Retina (tissue), 1 donor: Measurements from ENCODE around the gene CDKN1B.

ENCODE experiments used
- DNase-seq: peaks from one replicate; pipeline ENCODE4 v3.0.0-alpha.2; 2016

Gene CDKN1B

GRCh38 chr12:12716793-12717585, at the start of gene CDKN1B:
CDKN1B (plus strand) TSS chr12:12717368; CDS start chr12:12717840, 472 bp downstream.
- peak; percentile 97 for DNase-seq

DNA sequence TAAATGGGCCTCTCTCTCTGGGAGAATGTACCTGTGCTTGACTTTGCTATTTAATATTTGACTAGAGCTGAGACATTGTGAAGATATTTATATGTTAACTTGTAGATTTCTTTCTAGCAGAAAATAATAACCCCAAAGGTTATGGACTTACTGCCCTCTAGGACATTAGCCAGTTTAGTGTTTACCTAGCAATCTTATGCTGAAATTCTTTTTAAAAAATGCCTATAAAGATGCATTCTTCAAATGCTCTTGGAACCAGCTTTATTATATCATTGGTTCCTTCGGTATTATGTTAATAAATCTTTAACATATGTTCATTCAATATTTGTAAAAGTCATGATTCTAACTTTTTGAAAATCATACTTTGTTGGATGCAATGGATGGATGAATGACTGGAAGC, 49.2 kb upstream of the CDKN1B start:
- no peak for DNase-seq

- DNase-seq, result no peak
Measured at GRCh38 chr12:12669020-12669419, 48.1 kb upstream of the CDKN1B start.

GRCh38 chr12:12671850-12672660, 45.1 kb upstream of the CDKN1B start:
- no peak for DNase-seq

- DNase-seq, result no peak
Measured at GRCh38 chr12:12673296-12673695, 43.9 kb upstream of the CDKN1B start.

DNA sequence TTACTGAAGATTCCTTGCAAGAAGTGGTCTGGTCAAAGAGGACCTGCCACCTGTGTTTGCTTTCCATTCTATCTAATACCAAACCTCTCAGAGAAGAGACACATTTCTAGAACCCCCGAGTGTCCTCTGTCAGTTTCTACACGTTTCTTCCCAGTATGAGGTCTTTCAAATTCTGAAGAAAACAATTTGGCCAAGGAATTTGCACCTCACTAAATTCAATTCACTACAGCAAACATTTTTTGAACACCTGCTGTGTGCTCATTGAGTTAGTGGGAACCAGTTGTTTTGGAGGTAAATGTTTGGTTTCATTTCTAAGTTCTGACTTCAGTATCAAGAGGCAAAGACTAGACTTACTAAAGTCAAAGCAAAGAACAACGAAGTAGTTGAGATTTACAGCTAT, 40.6 kb upstream of the CDKN1B start:
- DNase-seq, result no peak

GRCh38 chr12:12681061-12681765, 36.0 kb upstream of the CDKN1B start:
- DNase-seq, result no peak

DNA sequence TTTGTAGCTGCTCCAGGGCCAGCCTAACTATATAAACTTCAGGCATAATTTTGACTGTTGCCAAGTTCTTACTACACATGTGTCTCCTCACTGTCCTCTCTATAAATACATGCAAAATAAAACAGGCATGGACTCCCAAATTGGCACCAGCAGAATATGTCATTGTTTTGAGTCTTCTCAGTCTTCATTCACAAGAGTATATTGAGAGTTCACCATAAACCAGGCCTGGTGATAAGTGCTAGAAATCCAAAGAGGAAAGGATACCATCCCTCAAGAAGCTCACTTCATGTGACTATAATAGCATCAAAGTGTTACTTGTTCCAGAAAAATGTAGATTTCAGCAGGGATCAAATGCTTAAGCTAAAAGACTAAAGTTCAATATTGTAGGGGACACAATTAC, 34.9 kb upstream of the CDKN1B start:
- DNase-seq, result no peak

DNA sequence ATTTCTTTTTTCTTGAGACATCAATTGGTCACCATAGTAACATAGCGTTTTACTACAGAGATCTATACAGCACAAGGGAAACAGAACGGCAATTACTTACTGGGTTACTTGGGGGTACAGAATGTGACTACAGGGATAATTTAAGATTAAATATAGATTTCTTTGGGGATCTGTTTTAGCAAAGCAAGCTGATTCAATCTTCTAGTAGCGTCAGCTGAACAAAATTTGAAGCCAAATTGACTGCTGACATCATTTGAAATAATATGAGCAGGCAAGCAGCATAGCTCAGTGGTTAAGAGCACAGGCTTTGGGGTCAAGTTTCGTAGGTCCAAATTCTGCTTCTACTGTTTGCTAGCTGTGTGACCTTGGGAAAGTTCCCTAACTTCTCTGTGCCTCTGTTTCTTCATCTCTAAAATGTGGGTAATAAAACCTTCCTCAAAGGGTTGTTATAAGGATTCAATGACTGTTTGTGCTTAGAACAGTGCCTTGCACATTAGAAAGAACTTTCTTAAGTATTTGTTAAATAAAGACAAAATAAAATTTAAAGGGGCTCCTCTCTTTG, 34.0 kb upstream of the CDKN1B start:
- no peak for DNase-seq

GRCh38 chr12:12683725-12684124, 33.4 kb upstream of the CDKN1B start:
- DNase-seq, result no peak

DNA sequence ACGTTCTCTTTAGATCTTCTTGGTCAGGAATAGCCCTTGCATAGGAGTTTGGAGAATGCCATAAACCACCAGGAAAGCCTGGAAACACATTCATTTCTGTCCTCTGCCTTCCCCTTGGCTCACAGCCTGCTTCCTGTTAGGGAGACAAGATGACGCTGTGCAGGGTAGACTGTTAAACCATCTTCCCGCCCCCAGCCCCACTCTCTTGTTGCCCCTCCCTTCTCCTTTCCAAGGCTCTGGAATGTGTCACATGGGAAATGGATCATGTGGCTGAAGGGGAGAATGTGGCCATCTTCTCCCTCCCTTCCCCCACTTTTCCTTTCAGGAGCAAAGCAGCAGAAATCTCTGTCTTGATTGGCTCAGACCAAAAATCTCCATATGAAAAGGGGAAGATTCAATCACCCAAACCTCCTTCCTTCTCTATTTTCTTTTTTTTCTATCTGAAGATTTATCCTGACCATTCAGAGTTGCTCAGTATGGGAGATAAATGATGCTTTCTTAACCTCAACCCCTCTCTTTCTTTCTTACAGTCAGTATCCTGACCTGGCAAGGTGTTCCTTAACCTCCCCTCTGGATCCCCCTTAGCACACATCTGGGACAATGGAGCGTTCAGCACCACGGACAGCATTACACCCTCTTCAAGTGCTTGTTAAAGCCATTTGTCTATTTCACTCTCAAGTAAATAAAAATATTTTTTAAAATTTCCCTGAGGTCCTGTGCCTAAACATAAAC, 32.6 kb upstream of the CDKN1B start:
- peak; percentile 78 for DNase-seq

- peak; percentile 46 for DNase-seq
Measured at GRCh38 chr12:12685305-12685704, 31.9 kb upstream of the CDKN1B start.

DNA sequence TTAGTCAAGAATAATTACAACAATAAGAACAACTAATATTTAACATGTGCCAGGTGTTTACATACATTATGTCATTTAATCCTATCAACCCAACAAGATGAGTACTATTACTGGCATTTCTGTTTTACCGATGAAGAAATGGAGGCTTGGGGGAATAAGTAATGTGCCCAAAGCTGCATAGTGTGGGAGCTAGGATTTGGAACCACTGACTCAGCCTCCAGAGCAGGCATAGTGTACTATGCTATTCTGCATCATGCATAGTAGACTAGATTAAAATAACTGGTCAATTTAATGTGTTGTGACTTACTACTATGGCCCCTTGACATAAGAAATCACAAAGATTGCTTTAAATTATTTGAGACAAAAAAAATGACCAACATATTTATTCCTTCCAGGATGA, 30.7 kb upstream of the CDKN1B start:
- no peak for DNase-seq

GRCh38 chr12:12686925-12687324, 30.2 kb upstream of the CDKN1B start:
- no peak for DNase-seq

GRCh38 chr12:12689647-12690300, 27.4 kb upstream of the CDKN1B start:
- DNase-seq, result no peak

GRCh38 chr12:12691549-12691948, 25.6 kb upstream of the CDKN1B start:
- DNase-seq, result no peak

GRCh38 chr12:12693111-12693671, 24.0 kb upstream of the CDKN1B start:
- no peak for DNase-seq

- DNase-seq, result peak; percentile 95
Measured at GRCh38 chr12:12696562-12697383, 20.4 kb upstream of the CDKN1B start.

- no peak for DNase-seq
Measured at GRCh38 chr12:12699345-12699744, 17.8 kb upstream of the CDKN1B start.

GRCh38 chr12:12700254-12700653, 16.9 kb upstream of the CDKN1B start:
- DNase-seq, result no peak

GRCh38 chr12:12701457-12701856, 15.7 kb upstream of the CDKN1B start:
- no peak for DNase-seq
